HG02571 (cell line): ENCODE measurements around the gene WDR86.

Experiments
- ATAC-seq: cut with Tn5 transposase; IDR thresholded peaks from one replicate; pipeline ENCODE4 v1.9.1; 2021; ENCODE audit warnings: mild to moderate bottlenecking, moderate library complexity; ENCODE audit not compliant: unreplicated experiment

WDR86 gene

GRCh38 chr7:151381348-151382078, 28.3 kb downstream of the WDR86 start:
- no peak for ATAC-seq

- no peak for ATAC-seq
Observed at GRCh38 chr7:151381098-151381347, 28.8 kb downstream of the WDR86 start.

- no peak for ATAC-seq
Observed at GRCh38 chr7:151380199-151381097, 29.4 kb downstream of the WDR86 start.

- no peak for ATAC-seq
Observed at GRCh38 chr7:151379534-151380198, 30.2 kb downstream of the WDR86 start.

- no peak for ATAC-seq
Observed at GRCh38 chr7:151379193-151379520, 30.7 kb downstream of the WDR86 start.

GRCh38 chr7:151378496-151379192, 31.2 kb downstream of the WDR86 start:
- no peak for ATAC-seq

GRCh38 chr7:151378011-151378410, 31.8 kb downstream of the WDR86 start:
- ATAC-seq, result no peak

- no peak for ATAC-seq
Observed at GRCh38 chr7:151377406-151377805, 32.4 kb downstream of the WDR86 start.

- ATAC-seq, result no peak
Observed at GRCh38 chr7:151376218-151376902, 33.5 kb downstream of the WDR86 start.

- ATAC-seq, result no peak
Observed at GRCh38 chr7:151375530-151376217, 34.2 kb downstream of the WDR86 start.

GRCh38 chr7:151374726-151375125, 35.1 kb downstream of the WDR86 start:
- ATAC-seq, result no peak

- ATAC-seq, result no peak
Observed at GRCh38 chr7:151374139-151374538, 35.7 kb downstream of the WDR86 start.

GRCh38 chr7:151373599-151373998, 36.2 kb downstream of the WDR86 start:
- no peak for ATAC-seq

GRCh38 chr7:151372612-151373265, 37.1 kb downstream of the WDR86 start:
- ATAC-seq, result no peak

- no peak for ATAC-seq
Observed at GRCh38 chr7:151371266-151371665, 38.6 kb downstream of the WDR86 start.

- ATAC-seq, result peak; percentile 94
Observed at GRCh38 chr7:151368136-151368571, 41.7 kb downstream of the WDR86 start.

- ATAC-seq, result no peak
Observed at GRCh38 chr7:151367284-151367683, 42.6 kb downstream of the WDR86 start.

- ATAC-seq, result no peak
Observed at GRCh38 chr7:151366880-151367222, 43.0 kb downstream of the WDR86 start.

- ATAC-seq, result no peak
Observed at GRCh38 chr7:151366166-151366879, 43.5 kb downstream of the WDR86 start.
